K562 (cell line): Measurements from ENCODE around the gene UPP1. TPM values are rescaled to one million over a fixed set of nuclear protein-coding genes. Genes with fewer than 3 reads are reported as not detected.
A peak's percentile ranks its signal among the peaks of the same experiment; 100 is the strongest.

Experiments
- ATF4 ChIP-seq: fragments of 450-650 bp; formaldehyde crosslinking; IDR thresholded peaks from 2 replicates; pipeline ENCODE4 v1.4.0; 2022; ENCODE audit warnings: mild to moderate bottlenecking, moderate library complexity
- ATF6 ChIP-seq: sonication (generic); formaldehyde crosslinking; IDR thresholded peaks from 2 replicates; pipeline ENCODE4 v1.4.0; 2020; ENCODE audit warnings: mild to moderate bottlenecking, missing genetic modification reagents
- CREM ChIP-seq: IDR thresholded peaks from 2 replicates; pipeline ENCODE4 v1.6.1; 2014; ENCODE audit warnings: antibody characterized with exemption, low read depth
- DDX20 ChIP-seq: fragments of 450-650 bp; IDR thresholded peaks from 2 replicates; pipeline ENCODE4 v1.6.1; 2016; ENCODE audit warnings: missing genetic modification characterization, low read depth, mild to moderate bottlenecking, missing compliant biosample characterization, moderate library complexity
- E2F1 ChIP-seq: sonication (generic); formaldehyde crosslinking; IDR thresholded peaks from 2 replicates; pipeline ENCODE4 v1.8.1; 2023; ENCODE audit warnings: mild to moderate bottlenecking, missing genetic modification reagents, moderate library complexity
- E4F1 ChIP-seq: fragments of 250-450 bp; sonication (Bioruptor Pico); IDR thresholded peaks from 2 replicates; pipeline ENCODE4 v1.5.0; 2021; ENCODE audit warnings: mild to moderate bottlenecking, borderline replicate concordance
- HOXB6 ChIP-seq: fragments of 250-450 bp; sonication (Bioruptor Pico); IDR thresholded peaks from 2 replicates; pipeline ENCODE4 v1.5.1; 2022; ENCODE audit warnings: mild to moderate bottlenecking, borderline replicate concordance
- IRF2 ChIP-seq: sonication (generic); formaldehyde crosslinking; IDR thresholded peaks from 2 replicates; pipeline ENCODE4 v1.8.1; 2022; ENCODE audit warnings: mild to moderate bottlenecking, missing genetic modification reagents
- JUND ChIP-seq, 2 experiments: IDR thresholded peaks; 2 replicates in 1 of 2; 3 replicates in 1 of 2; pipeline ENCODE4 v1.6.1; 2011; ENCODE audit warnings: borderline replicate concordance in 2 of 2, low read depth in 2 of 2, low read length in 2 of 2, improper control_type of control experiment in 1 of 2, missing biosample characterization in 1 of 2, missing genetic modification characterization in 1 of 2, missing genetic modification reagents in 1 of 2
- KLF10 ChIP-seq: fragments of 250-450 bp; sonication (Bioruptor Pico); IDR thresholded peaks from 2 replicates; pipeline ENCODE4 v1.6.1; 2021; ENCODE audit warnings: matching md5 sums
- MXI1 ChIP-seq: IDR thresholded peaks from 2 replicates; pipeline ENCODE4 v1.6.1; 2011; ENCODE audit warnings: low read depth, mild to moderate bottlenecking, improper control_type of control experiment, low read length
- NR4A1 ChIP-seq, 2 experiments: fragments of 250-450 bp in 1 of 2; fragments of 450-650 bp in 1 of 2; sonication (Bioruptor Pico) in 1 of 2; IDR thresholded peaks; 2 replicates each; pipeline versions ENCODE4 v1.4.0 to v1.6.1; 2016 to 2020; ENCODE audit warnings: mild to moderate bottlenecking in 2 of 2, missing compliant biosample characterization in 1 of 2, missing genetic modification characterization in 1 of 2, moderate library complexity in 1 of 2
- PHF8 ChIP-seq: fragments of 200-600 bp; sonication (generic); IDR thresholded peaks from 2 replicates; pipeline ENCODE4 v1.6.1; 2012; ENCODE audit warnings: mixed run types, mild to moderate bottlenecking, inconsistent platforms, low read length, moderate library complexity, borderline replicate concordance
- RFX7 ChIP-seq: fragments of 250-450 bp; sonication (Bioruptor Pico); IDR thresholded peaks from 2 replicates; pipeline ENCODE4 v1.5.1; 2021; ENCODE audit warnings: mild to moderate bottlenecking
- SETDB1 ChIP-seq: IDR thresholded peaks from one replicate; pipeline ENCODE4 v1.6.1; 2012; ENCODE audit warnings: low read length, control low read depth, inconsistent platforms
- TARDBP ChIP-seq: fragments of 450-650 bp; IDR thresholded peaks from 2 replicates; pipeline ENCODE4 v1.6.1; 2016
- TOE1 ChIP-seq, 2 experiments: fragments of 450-650 bp in 1 of 2; sonication (generic) in 1 of 2; formaldehyde crosslinking in 1 of 2; IDR thresholded peaks; 2 replicates each; pipeline versions ENCODE4 v1.7.1 to v1.8.0; 2016 to 2022; ENCODE audit warnings: borderline replicate concordance in 2 of 2, mild to moderate bottlenecking in 2 of 2, antibody characterized with exemption in 1 of 2, inconsistent platforms in 1 of 2, low read depth in 1 of 2, missing genetic modification reagents in 1 of 2, moderate library complexity in 1 of 2
- ZFP36 ChIP-seq: fragments of 150-350 bp; IDR thresholded peaks from 2 replicates; pipeline ENCODE4 v1.6.1; 2018; ENCODE audit warnings: low read length, low read depth; ENCODE audit not compliant: partially characterized antibody
- polyA plus RNA-seq, 8 experiments: library from polyadenylated mRNA; depleted of rRNA in 4 of 8; stranded (reverse) in 5 of 8; unstranded in 3 of 8; fragments of >200 nt; fragmentation: Nextera tagmentation in 2 of 8; fragmentation: Illumina TruSeq in 1 of 8; extraction: Ambion mirVana in 2 of 8; extraction: Trizol in 1 of 8; gene quantifications; 2 replicates each; pipeline versions ENCODE4 v1.2.1 to v1.2.3, GENCODE V29; 2011 to 2014; ENCODE audit warnings: inconsistent platforms in 1 of 8, missing spikeins in 1 of 8
- total RNA-seq, 7 experiments: library from RNA; depleted of rRNA in 6 of 7; stranded (reverse); fragments of >200 nt in 6 of 7; fragmentation: Illumina TruSeq in 2 of 7; extraction: Trizol in 2 of 7; gene quantifications; 2 replicates each; pipeline versions ENCODE4 v1.2.1 to v1.2.3, GENCODE V29; 2011 to 2021; ENCODE audit warnings: low replicate concordance in 1 of 7

The UPP1 gene
- total and polyA plus RNA-seq, 9 of the 15 experiments (the other 6 are each of a cell fraction or from before 2014, with no cell fraction given): 0.38 to 2.4 (median 0.61) TPM

- TF ChIP-seq ATF4 (CRISPR knock-in tag) (no peak), HOXB6 (CRISPR knock-in tag) (no peak), RFX7 (CRISPR knock-in tag) (no peak), MXI1 (no peak), ZFP36 (no peak), E2F1 (CRISPR knock-in tag) (no peak), SETDB1 (no peak), DDX20 (no peak), CREM (no peak; the same call in 1 of the 2 replicates), PHF8 (peak; percentile 49), NR4A1 (CRISPR knock-in tag; IDR thresholded peaks at IDR 0.05) (no peak), NR4A1 (tag; IDR thresholded peaks at IDR 0.05) (no peak), TARDBP (no peak), JUND (IDR thresholded peaks at IDR 0.05; ENCODE audit: borderline replicate concordance, low read depth, low read length) (peak; percentile 95), JUND (tag; IDR thresholded peaks at IDR 0.05; ENCODE audit: borderline replicate concordance, low read depth, low read length) (peak; percentile 89; the same call in 1 of the 3 replicates), IRF2 (CRISPR knock-in tag) (no peak), E4F1 (CRISPR knock-in tag) (no peak), ATF6 (CRISPR knock-in tag) (no peak), TOE1 (IDR thresholded peaks at IDR 0.05; ENCODE audit: borderline replicate concordance) (no peak), TOE1 (CRISPR knock-in tag; IDR thresholded peaks at IDR 0.05; ENCODE audit: borderline replicate concordance, low read depth) (no peak), KLF10 (CRISPR knock-in tag) (no peak)
Measured at GRCh38 chr7:48088559-48089045, 463 bp upstream of the UPP1 start (continued).
